LNCaP clone FGC (cell line): ENCODE measurements around the gene ATP5F1E.
"Not testable (repeated sequence)": the region's sequence is repeated elsewhere in the genome, so short reads cannot be mapped to it uniquely, and the experiment has no call there.

ENCODE experiments used
- DNase-seq: peaks from one replicate; pipeline ENCODE4 v3.0.0-alpha.2; 2011; ENCODE audit warnings: low read depth
- H3K4me3 ChIP-seq: 2 replicates; pipeline ENCODE4 v1.5.1; 2011; ENCODE audit warnings: mild to moderate bottlenecking, low read depth, low read length, control low read depth
- TF ChIP-seq, protein P1 (sequence below): IDR thresholded peaks from 2 replicates; pipeline ENCODE4 v1.5.1; 2012; ENCODE audit warnings: mild to moderate bottlenecking; ENCODE audit not compliant: control insufficient read depth, insufficient read depth; ENCODE audit errors: extremely low read depth

ATP5F1E gene

DNA sequence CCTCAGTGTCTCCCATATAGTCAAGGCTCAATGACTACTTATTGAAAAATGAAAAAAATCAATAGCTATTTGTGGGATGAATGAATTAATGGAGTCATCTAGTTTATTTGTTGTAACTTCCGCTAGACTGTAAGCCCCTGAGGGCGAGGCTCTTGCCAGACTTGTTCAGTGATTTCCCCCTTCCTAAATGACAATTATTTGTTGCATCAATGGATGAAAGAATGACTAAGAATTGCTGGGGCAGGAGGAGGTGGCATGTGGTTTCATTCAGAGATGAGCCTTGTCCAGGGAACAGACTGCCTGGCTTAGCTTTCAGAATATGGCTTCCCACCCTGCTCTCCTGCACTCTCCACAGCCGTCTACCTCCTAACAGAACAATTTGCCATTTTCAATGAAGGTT is 11.6 kb upstream of the ATP5F1E start:
- H3K4me3 ChIP-seq: no peak overlapping the region
- TF ChIP-seq, protein P1, sequence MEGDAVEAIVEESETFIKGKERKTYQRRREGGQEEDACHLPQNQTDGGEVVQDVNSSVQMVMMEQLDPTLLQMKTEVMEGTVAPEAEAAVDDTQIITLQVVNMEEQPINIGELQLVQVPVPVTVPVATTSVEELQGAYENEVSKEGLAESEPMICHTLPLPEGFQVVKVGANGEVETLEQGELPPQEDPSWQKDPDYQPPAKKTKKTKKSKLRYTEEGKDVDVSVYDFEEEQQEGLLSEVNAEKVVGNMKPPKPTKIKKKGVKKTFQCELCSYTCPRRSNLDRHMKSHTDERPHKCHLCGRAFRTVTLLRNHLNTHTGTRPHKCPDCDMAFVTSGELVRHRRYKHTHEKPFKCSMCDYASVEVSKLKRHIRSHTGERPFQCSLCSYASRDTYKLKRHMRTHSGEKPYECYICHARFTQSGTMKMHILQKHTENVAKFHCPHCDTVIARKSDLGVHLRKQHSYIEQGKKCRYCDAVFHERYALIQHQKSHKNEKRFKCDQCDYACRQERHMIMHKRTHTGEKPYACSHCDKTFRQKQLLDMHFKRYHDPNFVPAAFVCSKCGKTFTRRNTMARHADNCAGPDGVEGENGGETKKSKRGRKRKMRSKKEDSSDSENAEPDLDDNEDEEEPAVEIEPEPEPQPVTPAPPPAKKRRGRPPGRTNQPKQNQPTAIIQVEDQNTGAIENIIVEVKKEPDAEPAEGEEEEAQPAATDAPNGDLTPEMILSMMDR: no peak
- DNase-seq: no peak

DNA sequence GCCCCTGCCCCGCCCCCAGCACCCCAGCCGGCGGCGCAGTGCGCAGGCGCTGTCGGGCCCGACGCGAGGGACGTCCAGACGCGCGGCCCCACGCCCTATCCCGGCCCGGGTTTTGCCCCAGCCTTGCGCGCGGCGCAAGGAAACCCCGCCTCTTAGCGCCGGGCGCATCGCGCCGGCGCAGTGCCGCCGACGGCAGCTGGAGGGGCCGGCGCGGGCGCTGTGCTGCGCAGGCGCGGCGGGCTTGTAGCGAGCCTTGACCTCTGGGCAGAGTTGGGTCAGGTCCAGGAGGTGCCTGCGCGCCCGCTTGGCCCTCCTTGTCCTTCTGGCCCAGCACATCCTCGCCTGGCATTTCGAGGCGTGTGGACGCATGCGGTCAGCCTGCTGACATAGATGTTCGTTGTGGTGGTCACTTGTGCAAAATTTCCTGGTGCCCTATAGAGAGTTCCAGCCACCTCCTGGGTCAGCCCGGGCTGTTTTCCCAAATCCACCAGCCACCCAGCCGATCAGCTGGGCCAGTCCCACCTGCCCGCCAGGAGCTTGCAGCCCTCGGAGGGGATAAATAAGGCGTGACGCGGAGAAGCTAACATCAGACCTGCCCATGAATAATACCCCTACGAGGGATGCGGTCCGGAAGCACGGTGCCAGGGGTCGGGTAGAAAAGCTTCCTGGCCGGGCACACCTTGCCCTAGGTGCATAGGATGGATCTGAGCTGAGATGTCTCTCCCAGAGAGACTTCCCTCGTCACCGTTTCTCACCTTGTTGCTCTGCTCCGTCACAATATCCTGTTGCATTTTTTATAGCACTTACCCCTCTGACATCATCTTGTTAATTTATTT is 10.9 kb upstream of the ATP5F1E start:
- peak; percentile 67 for DNase-seq
- peak overlapping the region; percentile 86 for H3K4me3 ChIP-seq
- TF ChIP-seq, protein P1: no peak

DNA sequence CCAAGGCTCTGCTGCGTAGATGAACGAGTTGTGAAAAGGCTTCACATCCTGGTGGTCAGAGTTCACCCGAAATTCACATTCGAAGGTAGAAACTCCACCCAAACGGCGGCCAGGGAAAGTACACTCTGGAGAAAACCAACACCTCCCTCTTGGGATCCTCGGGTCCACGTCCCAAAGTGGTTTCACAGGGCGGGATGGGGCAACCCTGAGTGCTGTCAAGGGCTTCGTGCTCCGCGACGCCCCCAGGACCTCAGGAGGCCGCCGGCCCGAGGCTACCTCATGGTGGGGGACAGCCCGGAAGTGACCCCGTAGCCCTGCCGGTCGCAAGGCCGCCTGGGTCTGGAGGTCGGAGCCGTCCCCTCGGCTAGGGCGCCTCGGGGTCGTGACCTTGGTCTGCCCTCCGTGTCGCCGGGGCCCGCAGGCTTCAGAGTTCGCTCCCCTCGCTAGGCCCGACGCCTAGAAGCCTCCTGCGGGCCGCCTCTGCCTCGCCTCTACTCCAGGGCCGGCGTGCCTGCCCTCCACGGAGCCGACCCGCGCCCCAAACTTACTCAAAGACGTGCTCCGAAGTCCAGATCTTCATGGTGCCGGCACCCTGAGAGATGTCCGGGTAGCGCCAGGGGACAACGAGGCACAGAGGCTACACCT is 10.1 kb upstream of the ATP5F1E start, which contains the start of gene PRELID3B:
PRELID3B (minus strand) TSS at position 636 of the 645 bp plus-strand sequence; CDS start at position 580, 56 bp downstream.
- peak within 1 kb of the TSS; percentile 86 for H3K4me3 ChIP-seq
- DNase-seq: no peak

DNA sequence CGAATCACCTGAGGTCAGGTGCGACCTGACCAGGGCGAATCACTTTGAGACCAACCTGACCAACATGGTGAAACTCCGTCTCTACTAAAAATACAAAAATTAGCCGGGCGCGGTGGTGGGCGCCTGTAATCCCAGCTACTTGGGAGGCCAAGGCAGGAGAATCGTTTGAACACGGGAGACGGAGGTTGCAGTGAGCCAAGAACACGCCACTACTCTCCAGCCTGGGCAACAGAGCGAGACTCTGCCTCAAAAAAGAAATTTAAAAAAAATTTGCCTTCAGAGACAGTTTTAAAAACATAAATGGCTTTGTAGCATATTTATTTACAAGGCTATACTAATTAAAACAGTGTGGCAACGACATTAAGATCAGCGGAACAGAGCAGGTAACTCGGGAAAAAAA is 9.4 kb upstream of the ATP5F1E start:
- not testable (repeated sequence) for DNase-seq
- peak overlapping the region; percentile 86 for H3K4me3 ChIP-seq

More for the DNA sequence above, 10.1 kb upstream of the ATP5F1E start, which contains the start of gene PRELID3B:
- TF ChIP-seq, protein P1: no peak

DNA sequence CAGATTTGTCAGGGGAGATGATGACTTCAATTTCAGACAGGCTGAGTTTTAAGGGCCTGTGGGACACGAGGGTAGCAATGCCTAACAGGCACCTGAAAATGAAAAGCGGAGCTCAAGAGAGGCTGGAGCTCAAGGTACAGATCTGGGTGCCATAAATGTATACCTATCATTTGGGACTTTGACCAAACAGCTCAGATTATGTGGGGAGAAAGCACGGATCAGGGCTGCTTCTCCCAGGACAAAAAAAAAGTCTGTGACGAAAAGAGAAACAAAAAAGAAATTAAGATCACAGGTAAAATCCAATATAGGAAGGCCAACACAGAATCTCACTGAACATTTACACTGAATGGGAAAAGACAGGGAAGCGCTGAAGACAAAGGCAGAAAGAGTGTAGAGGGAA is 8.5 kb upstream of the ATP5F1E start:
- no peak for DNase-seq
- TF ChIP-seq, protein P1: no peak
- no peak overlapping the region; the same call in 1 of the 2 replicates for H3K4me3 ChIP-seq

DNA sequence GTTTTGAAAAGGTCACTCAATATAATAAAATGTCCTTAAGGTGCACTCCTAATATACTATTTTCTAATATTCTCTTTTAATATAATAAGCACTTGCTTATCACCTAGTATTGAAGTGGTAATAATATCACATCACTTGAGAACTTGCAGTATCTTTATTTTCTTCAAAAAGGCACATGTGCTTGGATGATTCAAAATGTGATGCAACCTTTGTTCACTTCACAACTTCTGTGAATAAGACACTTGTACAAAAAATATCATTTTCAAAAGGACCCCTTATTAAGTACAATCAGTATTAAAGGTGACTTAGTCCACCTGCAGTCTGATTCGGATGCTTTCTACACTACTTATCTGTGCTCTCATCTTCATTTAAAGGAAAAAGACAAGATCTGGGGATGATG is 7.1 kb upstream of the ATP5F1E start:
- TF ChIP-seq, protein P1: no peak
- H3K4me3 ChIP-seq: no peak overlapping the region
- no peak for DNase-seq

DNA sequence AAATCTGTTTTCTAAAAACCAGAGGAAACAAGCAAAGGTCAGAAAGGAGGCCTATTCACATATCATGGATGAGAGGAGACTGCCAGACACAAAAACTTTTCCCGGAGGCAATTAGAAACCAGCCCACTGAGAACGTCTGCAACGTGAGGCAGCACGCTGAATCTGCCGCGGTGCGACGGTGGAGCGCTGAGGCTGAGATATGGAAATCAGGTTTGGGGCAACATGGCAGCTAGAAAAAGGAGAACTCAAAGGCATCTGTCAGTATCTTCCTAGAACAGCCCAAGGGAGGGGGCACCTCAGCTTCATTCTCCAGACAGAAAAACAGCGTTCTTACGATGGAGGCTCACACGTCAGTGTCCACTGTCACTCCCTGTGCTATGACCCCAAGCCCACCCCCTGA is 5.3 kb upstream of the ATP5F1E start:
- DNase-seq: no peak
- H3K4me3 ChIP-seq: no peak overlapping the region
- TF ChIP-seq, protein P1: no peak
